WTC11 (cell line): Measurements from ENCODE around the gene NAB2.

ENCODE experiments used
- TF ChIP-seq, protein P1 (sequence below): fragments of 200-600 bp; IDR thresholded peaks from 2 replicates; pipeline ENCODE4 v1.8.0; 2022; ENCODE audit warnings: antibody characterized with exemption
- TF ChIP-seq, protein P2 (sequence below): sonication (generic); formaldehyde crosslinking; IDR thresholded peaks from 2 replicates; pipeline ENCODE4 v1.8.1; 2022; ENCODE audit warnings: missing genetic modification reagents, borderline replicate concordance

DNA sequence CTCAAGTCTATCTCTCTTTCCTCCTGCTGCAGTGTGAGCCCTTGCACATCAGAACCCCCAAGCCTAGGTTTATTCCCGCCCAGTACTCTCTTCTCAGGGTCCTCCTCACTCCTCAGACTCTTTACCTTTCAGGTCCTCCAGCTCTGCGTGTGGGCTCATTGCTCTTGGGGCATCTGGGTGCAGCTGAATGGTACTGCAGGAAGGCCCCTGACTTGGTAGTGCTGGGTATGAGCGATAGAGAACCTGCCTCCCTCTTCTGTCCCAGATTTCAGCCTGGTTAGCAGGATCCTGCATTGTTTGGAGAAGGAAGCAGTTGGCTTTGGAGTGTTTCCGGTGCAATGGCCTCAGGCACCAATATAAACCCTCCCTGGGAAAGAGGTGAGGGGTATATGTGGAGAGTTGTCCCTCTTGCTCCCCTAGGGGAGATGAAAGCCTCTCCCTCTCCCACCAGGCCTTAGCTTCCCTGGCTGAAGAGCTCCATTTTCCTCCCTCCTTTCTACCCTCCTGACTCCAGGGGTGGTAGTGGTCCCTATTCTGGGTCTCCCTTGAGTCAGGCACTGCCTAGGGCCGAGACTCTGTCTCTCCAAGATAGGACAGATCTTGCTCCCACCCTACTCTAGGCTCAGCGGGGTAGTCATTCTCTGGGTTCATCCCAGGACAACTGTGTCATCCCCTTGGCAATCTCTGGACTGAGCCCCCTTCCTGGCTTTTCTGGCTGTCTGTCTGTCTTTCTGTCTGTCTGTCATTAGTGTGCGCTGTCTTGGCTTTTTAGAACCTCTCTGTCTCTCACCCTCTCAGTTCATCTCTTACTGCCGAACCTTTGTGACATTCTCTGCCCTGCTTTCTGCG lies 43.2 kb downstream of the NAB2 start:
- TF ChIP-seq, protein P1, sequence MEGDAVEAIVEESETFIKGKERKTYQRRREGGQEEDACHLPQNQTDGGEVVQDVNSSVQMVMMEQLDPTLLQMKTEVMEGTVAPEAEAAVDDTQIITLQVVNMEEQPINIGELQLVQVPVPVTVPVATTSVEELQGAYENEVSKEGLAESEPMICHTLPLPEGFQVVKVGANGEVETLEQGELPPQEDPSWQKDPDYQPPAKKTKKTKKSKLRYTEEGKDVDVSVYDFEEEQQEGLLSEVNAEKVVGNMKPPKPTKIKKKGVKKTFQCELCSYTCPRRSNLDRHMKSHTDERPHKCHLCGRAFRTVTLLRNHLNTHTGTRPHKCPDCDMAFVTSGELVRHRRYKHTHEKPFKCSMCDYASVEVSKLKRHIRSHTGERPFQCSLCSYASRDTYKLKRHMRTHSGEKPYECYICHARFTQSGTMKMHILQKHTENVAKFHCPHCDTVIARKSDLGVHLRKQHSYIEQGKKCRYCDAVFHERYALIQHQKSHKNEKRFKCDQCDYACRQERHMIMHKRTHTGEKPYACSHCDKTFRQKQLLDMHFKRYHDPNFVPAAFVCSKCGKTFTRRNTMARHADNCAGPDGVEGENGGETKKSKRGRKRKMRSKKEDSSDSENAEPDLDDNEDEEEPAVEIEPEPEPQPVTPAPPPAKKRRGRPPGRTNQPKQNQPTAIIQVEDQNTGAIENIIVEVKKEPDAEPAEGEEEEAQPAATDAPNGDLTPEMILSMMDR, result no peak
- TF ChIP-seq, protein P2, sequence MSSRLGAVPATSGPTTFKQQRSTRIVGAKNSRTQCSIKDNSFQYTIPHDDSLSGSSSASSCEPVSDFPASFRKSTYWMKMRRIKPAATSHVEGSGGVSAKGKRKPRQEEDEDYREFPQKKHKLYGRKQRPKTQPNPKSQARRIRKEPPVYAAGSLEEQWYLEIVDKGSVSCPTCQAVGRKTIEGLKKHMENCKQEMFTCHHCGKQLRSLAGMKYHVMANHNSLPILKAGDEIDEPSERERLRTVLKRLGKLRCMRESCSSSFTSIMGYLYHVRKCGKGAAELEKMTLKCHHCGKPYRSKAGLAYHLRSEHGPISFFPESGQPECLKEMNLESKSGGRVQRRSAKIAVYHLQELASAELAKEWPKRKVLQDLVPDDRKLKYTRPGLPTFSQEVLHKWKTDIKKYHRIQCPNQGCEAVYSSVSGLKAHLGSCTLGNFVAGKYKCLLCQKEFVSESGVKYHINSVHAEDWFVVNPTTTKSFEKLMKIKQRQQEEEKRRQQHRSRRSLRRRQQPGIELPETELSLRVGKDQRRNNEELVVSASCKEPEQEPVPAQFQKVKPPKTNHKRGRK (CRISPR knock-in tag), result no peak
